Measurements from ENCODE around the gene MEAK7.

MEAK7 gene

DNA sequence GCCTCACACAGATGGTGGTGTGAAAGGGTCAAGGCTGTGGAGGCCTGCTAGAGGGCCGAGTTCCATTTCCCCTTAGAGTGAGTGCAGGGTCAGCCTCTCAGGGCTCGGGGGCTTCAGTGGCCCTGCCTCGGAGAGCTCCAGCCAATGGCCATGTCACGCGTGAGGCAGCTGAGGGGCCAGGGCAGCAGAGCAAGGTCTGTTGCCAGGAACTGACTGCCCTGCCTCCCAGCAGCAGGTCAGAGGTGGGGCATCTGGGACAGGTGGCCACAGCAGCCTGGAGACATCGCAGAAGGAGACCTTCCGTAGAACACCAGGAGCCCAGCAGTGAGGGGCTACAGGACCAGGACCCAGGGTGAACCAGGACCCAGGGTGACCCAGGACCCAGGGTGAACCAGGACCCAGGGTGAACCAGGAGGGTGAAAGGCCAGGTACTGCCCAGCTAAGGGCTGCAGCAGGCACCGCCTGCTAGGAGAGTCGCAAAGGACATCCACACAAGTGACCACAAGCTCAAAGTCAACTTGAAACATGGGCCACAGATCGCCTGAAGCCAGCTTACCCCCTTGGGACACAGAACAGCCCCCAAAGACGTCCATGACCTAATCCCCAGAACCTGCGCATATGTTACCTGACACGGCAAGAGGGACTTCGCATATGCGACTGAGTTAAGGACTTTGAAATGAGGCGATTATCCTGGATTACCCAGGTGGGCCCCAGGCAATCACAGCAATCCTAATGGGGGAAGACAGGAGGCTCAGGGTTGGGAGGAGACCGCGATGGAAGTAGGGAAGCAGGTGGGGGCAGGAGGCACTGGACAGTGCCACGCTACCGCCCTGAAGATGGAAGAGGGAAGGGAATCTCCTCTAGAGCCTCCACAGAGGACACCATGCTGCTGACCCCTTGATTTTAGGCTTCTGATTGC lies 4.8 kb upstream of the MEAK7 start:
- TF ChIP-seq MYC (IDR thresholded peaks at IDR 0.05; ENCODE audit: low read depth, low read length), result no peak
- TF ChIP-seq, protein P1, sequence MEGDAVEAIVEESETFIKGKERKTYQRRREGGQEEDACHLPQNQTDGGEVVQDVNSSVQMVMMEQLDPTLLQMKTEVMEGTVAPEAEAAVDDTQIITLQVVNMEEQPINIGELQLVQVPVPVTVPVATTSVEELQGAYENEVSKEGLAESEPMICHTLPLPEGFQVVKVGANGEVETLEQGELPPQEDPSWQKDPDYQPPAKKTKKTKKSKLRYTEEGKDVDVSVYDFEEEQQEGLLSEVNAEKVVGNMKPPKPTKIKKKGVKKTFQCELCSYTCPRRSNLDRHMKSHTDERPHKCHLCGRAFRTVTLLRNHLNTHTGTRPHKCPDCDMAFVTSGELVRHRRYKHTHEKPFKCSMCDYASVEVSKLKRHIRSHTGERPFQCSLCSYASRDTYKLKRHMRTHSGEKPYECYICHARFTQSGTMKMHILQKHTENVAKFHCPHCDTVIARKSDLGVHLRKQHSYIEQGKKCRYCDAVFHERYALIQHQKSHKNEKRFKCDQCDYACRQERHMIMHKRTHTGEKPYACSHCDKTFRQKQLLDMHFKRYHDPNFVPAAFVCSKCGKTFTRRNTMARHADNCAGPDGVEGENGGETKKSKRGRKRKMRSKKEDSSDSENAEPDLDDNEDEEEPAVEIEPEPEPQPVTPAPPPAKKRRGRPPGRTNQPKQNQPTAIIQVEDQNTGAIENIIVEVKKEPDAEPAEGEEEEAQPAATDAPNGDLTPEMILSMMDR (IDR thresholded peaks at IDR 0.05; ENCODE audit: low read depth, low read length), result no peak
- TF ChIP-seq, protein P2, sequence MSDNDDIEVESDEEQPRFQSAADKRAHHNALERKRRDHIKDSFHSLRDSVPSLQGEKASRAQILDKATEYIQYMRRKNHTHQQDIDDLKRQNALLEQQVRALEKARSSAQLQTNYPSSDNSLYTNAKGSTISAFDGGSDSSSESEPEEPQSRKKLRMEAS (IDR thresholded peaks at IDR 0.05; ENCODE audit: low read depth, low read length), result no peak
- TF ChIP-seq POLR2A (IDR thresholded peaks at IDR 0.05; ENCODE audit: extremely low read depth, insufficient read length), result no peak
- no peak overlapping the region for H3K4me3 ChIP-seq (ENCODE audit: low read depth, low read length)
- no peak for DNase-seq (ENCODE audit: low read depth)

DNA sequence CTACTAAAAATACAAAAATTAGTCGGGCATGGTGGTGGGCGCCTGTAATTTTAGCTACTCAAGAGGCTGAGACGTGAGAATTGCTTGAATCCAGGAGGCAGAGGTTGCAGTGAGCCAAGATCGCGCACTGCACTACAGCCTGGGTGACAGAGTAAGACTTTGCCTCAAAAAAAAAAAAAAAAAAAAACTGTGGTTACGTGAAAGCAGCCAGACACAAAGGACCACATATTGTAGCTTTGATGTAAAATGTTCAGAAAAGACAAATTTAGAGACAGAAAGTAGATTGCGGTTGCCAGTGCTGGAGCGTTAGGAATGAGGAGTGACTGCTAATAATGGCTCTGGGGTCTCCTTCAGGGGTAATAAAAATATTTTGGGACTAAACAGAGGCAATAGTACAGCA lies 4.0 kb upstream of the MEAK7 start:
- H3K4me3 ChIP-seq (ENCODE audit: low read depth, low read length), result no peak overlapping the region
- no peak for DNase-seq (ENCODE audit: low read depth)
- no peak for TF ChIP-seq MYC (IDR thresholded peaks at IDR 0.05; ENCODE audit: low read depth, low read length)
- TF ChIP-seq, protein P2 (IDR thresholded peaks at IDR 0.05; ENCODE audit: low read depth, low read length), result no peak
- TF ChIP-seq POLR2A (IDR thresholded peaks at IDR 0.05; ENCODE audit: extremely low read depth, insufficient read length), result no peak
- TF ChIP-seq, protein P1 (IDR thresholded peaks at IDR 0.05; ENCODE audit: low read depth, low read length), result no peak

DNA sequence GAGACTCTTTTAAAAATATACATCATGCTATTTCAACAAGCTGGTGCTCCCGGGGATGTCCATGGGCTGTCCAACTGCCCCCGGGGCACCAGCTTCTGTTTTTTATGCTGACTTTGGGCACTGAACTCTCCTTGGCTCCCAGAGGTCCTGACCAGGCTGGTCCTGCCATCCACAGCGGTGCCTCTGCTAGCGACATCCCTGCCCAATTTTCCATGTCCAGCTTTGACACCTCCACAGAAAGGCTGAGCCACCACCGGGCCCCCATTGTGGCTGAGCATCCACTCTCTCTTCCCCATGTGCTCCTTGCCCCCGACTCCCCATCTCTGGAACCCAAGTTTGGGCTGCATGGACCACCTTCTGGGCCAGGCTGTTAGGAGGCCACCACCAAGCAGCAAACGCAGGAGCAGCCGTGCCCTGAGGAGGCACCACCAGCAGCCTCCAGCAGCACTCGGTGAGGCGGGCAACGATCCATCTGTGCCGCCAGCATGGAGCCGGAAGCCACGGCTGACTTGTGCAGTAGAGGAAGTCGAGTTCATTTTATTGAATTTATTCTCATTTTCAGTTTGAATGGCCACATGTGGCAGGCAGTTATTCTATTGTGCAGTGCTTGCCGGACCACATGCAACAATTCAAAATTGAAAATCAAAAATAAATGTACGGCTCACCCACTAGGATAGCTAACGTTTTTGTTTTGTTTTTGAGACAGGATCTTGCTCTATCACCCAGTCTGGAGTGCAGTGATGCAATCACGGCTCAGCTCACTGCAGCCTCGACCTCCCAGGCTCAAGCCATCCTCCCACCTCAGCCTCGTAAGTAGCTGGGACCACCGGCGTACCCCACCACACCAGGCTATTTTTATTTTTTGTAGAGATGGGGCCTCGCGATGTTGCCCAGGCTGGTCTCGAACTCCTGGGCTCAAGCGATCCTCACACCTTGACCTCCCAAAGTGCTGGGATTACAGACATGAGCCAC lies 2.8 kb upstream of the MEAK7 start:
- no peak for DNase-seq (ENCODE audit: low read depth)
- H3K4me3 ChIP-seq (ENCODE audit: low read depth, low read length), result no peak overlapping the region
- TF ChIP-seq, protein P2 (IDR thresholded peaks at IDR 0.05; ENCODE audit: low read depth, low read length), result no peak
- TF ChIP-seq POLR2A (IDR thresholded peaks at IDR 0.05; ENCODE audit: extremely low read depth, insufficient read length) (no peak), MYC (IDR thresholded peaks at IDR 0.05; ENCODE audit: low read depth, low read length) (no peak)
- TF ChIP-seq, protein P1 (IDR thresholded peaks at IDR 0.05; ENCODE audit: low read depth, low read length), result no peak

DNA sequence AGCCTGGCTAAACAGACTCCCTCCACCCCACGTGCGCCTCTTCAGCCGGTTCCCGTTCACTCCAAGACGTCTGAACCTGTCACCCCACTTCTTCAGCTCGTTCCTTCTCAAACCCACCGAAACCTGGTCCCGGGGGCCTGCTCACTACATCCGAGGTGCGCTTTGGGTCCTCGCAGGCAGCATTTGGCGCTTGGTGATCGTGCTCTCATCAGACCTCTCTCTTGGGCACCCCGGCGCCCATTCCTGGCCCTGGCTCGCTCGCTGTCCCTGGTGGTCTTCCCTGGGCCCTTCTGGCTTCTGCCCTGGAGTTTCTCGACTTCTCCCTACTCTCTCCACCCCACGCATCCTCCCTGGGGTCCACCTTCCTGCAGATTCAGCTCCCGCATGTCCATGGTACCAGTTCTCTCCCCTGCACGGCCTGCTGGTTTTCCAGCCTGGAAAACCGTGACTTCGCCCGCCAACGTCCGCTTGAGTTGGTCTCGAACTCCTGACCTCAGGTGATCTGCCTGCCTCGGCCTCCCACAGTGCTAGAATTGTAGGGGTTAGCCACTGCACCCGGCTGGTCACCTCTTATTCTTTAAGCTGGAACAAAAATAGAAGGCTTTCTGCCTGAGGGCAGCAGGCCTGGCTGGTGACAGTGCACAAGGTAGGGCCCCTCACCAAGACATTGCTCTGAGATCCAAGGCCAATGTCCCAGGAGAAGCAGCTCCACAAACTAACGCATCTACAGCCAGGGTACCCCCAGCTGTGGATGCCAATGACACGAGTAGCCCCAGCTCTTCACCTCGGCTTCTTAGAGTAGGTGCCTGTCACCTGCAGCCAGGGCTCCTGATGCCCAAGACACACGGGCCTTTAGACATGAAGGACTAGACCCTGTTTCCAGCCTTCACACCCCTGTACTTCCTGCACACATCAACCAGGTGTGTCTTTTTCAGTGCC lies 1.1 kb upstream of the MEAK7 start:
- DNase-seq (ENCODE audit: low read depth), result no peak
- TF ChIP-seq, protein P2 (IDR thresholded peaks at IDR 0.05; ENCODE audit: low read depth, low read length), result no peak
- no peak for TF ChIP-seq POLR2A (IDR thresholded peaks at IDR 0.05; ENCODE audit: extremely low read depth, insufficient read length)
- TF ChIP-seq, protein P1 (IDR thresholded peaks at IDR 0.05; ENCODE audit: low read depth, low read length), result no peak
- no peak for TF ChIP-seq MYC (IDR thresholded peaks at IDR 0.05; ENCODE audit: low read depth, low read length)
- peak overlapping the region; percentile 47 for H3K4me3 ChIP-seq (ENCODE audit: low read depth, low read length)

Measured in NB4 (cell line).